Fibroblast of skin of left quadriceps (primary cell): ENCODE measurements around the gene ANGPTL4.
"Not testable (repeated sequence)": the region's sequence is repeated elsewhere in the genome, so short reads cannot be mapped to it uniquely, and the experiment has no call there.

Experiments used
- DNase-seq, 2 experiments: peaks; one replicate each; pipeline ENCODE4 v3.0.0-alpha.2; 2013; ENCODE audit warnings: low read depth in 2 of 2

Gene ANGPTL4

DNA sequence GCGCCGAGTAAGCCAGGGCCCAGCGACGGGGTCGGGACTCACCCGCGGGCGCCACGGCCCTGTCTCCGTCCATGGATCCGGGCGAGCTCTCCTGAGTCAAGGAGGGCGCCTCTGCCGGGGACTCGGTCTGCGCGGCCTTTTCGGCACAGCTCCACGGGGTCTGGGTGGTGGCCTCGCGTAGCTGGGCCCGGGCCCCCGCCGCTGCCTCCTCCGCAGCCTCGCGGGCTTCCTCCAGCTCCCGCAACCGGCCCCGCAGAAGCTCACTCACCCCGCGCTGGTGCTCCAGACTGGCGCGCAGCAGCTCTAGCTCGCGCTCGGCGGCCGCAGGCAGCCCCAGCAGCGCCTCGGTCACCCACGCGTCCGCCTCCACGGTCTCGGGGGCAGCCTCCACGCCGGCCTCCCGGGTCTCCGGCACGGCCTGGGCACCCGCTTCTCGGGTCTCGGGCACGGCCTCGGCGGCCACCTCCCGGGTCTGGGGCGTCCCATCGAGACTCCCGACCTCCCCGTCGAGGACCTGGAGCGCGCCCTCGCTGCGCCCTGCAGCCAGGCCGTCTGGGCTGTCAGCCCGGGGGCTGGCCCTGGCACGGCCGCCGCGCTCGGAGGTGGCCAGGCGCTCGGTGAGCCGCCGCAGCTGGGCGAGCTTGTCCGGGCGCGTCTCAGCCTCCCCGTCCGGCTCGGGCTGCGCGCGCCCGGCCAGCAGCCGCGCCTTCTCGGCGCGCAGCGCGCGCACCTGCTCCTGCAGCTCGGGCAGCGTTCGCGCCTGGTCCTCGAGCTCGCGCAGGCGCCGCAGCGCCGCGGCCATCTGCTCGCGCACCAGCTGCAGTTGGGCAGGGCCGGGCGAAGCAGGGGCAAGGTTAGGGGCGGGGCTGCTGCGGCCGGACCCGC, 29.3 kb upstream of the ANGPTL4 start:
- no peak for DNase-seq

DNA sequence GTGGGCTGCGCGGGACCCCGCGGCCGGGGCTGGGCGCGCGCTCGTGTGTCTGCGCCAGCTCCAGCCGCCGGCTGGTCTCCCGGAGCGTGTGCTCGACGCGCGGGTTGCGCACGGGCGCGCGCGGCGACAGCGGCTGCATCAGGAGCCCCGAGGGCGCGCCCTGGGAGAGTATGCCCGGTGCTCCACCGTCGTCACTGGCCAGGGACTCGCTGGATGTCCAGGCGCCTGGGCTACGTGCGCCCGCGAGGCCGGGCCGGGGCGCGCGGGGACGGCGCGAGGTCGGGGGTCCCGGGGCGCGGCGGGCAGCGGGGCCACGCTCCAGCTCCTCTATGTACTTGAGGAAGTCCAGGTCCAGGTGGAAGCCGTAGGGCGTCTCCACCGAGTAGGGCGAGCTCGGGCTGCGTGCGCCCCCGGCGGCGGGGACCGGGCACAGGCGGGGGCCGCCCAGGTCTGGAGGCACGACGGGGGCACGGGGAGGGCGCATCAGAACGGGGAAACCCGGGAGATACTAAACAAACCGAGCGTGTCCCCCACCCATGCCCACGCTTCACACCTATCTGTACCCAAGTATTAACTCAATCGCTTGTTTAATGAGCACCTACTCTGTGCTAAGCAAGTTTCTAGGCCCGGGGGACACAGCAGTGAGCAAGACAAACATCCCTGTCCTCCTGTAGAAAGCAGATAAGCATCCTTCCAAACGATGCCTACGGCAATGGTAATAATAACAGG, 28.4 kb upstream of the ANGPTL4 start:
- no peak for DNase-seq

- no peak for DNase-seq
Observed at GRCh38 chr19:8336072-8336569, 27.8 kb upstream of the ANGPTL4 start.

DNA sequence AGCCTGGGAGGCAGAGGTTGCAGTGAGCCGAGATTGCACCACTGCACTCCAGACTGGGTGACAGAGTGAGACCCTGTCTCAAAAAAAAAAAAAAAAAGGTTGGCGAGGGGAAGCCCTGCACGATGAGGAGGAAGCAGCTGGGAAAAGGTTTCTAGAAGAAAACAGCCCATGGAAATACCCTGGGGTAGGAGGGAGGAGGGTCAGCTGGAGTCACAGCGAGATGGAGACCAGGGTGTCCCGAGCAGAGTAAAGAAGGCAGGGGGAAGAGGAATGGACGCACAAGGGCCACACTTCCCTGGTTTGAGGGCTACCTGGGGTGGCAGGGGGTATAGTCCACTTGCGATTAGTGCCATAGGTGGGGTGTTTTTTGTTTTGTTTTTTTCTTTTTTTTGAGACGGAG, 27.3 kb upstream of the ANGPTL4 start:
- DNase-seq = no peak

DNA sequence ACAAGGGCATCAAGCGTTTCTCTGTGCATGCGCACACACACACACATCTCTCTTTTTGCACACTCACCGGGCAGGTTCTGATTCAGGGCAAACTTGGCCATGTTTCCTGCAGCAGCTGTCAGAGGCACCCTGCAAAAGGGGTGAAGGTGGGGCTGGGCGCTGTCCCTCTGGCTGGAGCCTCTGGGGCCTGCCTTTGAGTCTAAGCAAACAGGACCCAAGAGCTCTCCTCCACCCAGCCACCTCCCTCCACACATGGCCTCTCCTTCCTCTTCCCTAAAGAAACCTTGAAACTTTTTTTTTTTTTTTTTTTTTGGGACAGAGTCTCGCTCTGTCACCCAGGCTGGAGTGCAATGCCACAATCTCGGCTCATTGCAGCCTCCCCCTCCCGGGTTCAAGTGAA, 26.2 kb upstream of the ANGPTL4 start:
- DNase-seq = no peak

- no peak for DNase-seq
Observed at GRCh38 chr19:8338835-8339234, 25.1 kb upstream of the ANGPTL4 start.

DNA sequence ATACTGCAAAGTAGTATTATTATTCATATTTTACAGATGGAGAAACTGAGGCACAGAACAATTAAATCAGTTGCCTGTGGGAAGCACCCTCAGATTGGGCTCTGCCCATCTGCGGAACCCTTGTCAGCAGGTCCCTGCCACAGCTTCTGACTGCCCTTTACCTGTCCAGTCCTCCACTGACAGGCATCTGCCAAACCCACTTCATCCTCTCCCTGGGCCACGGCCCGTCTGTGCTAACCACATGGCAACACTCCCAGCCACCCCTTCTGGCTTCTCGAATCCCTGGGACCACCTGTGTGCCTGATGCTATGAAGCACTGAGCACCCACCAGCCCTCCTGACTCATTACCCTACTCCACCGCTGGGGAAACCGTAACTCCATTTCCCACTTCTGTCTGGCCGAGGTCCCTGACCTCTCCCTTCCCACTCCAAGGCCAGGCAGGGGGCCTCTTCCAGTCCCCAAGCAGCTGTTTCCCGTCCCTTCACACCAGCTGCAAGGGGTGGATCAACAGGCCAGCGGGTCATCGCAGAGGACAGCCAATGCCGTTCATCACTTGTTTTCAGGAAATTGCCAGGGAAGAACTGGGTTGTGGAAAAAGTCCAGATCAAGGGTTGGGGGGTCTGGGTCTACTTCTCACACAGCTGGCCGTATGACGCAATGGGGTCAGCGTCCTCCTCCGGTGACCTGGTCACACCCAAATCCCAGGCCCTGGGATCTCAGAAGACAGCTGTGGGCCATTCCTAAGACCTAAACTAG, 23.4 kb upstream of the ANGPTL4 start:
- no peak for DNase-seq

DNA sequence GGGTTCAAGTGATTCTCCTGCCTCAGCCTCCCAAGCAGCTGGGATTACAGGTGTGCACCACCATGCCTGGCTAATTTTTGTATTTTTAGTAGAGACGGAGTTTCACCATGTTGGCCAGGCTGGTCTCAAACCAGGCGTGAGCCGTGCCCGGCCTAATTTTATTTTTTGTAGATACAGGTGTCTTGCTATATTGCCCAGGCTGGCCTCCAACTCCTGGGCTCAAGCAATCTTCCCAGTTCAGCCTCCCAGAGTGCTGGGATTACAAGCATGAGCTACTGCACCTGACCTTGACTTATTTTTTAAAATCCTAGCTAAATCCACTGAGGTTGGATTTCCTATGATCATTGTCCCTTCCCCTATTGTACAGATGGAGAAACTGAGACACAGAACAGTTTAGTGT, 22.5 kb upstream of the ANGPTL4 start:
- not testable (repeated sequence) for DNase-seq

- DNase-seq = no peak
Observed at GRCh38 chr19:8342316-8342683, 21.7 kb upstream of the ANGPTL4 start.

GRCh38 chr19:8342684-8343482, 21.1 kb upstream of the ANGPTL4 start, which contains the start of gene KANK3:
Gene KANK3, minus strand, starts transcription at chr19:8343262. Its CDS starts 5,434 bp downstream, at chr19:8337828.
- peak; percentile 79 to 83 for DNase-seq

- no peak for DNase-seq
Observed at GRCh38 chr19:8343483-8343844, 20.5 kb upstream of the ANGPTL4 start.

DNA sequence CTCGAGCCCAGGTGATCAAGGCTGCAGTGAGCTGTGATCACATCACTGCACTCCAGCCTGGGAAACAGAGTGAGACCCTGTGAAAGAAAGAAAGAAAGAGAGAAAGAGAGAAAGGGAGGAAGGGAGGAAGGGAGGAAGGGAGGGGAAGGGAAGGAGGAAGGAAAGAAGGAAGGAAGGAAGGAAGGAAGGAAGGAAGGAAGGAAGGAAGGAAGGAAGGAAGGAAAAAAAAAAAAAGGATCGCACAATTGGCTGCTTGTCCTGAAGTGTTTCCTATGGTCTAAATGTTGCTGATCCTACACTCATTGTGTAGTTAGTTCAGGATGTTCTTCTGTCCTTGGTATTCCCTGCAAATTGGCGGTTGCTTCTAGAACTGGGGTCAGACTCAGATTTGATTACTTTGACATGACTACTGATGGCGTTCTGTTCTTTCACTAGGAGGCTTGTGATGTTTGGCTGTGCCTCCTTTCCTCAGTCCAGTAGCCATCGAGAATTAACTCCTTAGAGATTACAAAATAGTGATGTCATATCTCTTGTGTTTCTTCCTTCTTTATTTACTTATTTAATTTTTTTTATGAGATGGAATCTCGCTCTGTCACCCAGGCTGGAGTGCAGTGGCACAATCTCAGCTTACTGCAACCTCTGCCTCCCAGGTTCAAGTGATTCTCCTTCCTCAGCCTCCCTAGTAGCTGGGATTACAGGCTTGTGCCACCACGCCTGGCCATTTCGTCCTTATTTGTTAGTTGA, 14.2 kb upstream of the ANGPTL4 start:
- not testable (repeated sequence) for DNase-seq

DNA sequence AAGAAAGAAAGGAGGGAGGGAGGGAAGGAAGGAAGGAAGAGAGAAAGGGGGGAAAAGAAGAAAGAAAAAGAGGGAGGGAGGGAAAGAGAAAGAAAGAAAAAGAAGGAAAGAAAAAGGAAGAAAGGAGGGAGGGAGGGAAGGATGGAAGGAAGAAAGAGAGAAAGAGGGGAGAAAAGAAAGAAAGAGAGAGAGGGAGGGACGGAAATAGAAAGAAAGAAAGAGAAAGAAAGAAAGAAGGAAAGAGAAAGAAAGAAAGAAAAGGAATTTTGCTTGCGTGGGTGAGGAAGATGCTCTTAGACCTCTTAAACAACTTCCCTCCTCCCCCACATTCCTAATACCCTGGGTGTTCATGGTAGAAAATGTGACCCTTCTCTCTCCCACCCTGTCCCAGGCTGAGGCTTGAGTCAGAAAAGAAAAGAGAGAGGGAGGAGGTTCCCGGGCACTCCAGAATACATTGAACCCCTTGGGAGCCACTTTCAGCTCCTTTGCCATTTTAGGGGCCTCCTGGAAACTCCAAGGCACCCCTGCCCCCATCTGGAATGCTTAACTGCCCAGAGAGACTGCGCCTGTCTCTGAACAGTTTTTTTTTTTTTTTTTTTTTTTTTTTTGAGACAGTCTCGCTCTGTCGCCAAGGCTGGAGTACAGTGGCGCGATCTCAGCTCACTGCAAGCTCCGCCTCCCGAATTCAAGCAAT, 11.7 kb upstream of the ANGPTL4 start:
- DNase-seq = no peak

DNA sequence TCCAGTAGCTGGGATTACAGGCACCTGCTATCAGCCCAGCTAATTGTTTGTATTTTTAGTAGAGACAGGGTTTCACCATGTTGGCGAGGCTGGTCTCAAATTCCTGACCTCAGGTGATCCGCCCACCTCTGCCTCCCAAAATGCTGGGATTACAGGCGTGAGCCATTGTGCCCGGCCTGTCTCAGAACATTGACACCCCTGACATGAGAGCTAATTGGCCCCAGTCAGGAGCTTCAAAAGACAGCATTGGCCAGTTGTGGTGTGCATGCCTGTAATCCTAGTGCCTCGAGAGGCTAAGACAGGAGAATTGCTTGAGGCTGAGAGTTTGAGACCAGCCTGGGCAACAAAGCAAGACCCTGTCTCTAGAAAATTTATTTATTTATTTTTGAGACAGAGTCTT, 11.1 kb upstream of the ANGPTL4 start:
- not testable (repeated sequence) for DNase-seq

- DNase-seq = no peak
Observed at GRCh38 chr19:8355631-8356402, 8.1 kb upstream of the ANGPTL4 start.

- DNase-seq = no peak
Observed at GRCh38 chr19:8357007-8357521, 6.9 kb upstream of the ANGPTL4 start.

DNA sequence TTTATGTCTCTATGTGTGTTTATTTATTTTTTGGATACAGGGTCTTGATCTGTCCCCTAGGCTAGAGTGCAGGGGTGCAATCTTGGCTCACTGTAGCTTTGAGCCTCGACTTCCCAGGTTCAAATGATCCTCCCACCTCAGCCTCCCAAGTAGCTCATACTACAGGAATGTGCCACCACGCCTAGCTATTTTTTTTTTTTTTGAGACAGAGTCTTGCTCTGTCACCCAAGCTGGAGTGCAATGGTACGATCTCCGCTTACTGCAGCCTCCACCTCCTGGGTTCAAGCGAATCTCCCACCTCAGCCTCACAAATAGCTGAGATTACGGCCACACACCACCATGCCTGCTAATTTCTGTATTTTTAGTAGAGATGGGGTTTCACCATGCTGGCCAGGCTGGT, 5.0 kb upstream of the ANGPTL4 start:
- DNase-seq = no peak

- no peak for DNase-seq
Observed at GRCh38 chr19:8360196-8360595, 3.8 kb upstream of the ANGPTL4 start.
